ENCODE results near the gene RETREG2.
"Not testable (repeated sequence)": the region's sequence is repeated elsewhere in the genome, so short reads cannot be mapped to it uniquely, and the experiment has no call there.

Gene RETREG2

GRCh38 chr2:219197388-219197787 lies 19.3 kb downstream of the RETREG2 start:
- DNase-seq (ENCODE audit: low read depth) = no peak

- no peak for DNase-seq (ENCODE audit: low read depth)
Measured at GRCh38 chr2:219198974-219199373, 20.9 kb downstream of the RETREG2 start.

- no peak for DNase-seq (ENCODE audit: low read depth)
Measured at GRCh38 chr2:219199470-219200211, 21.6 kb downstream of the RETREG2 start.

- not testable (repeated sequence) for DNase-seq (ENCODE audit: low read depth)
Measured at GRCh38 chr2:219200502-219201326, 22.6 kb downstream of the RETREG2 start.

GRCh38 chr2:219201331-219201730 lies 23.3 kb downstream of the RETREG2 start:
- DNase-seq (ENCODE audit: low read depth) = not testable (repeated sequence)

- no peak for DNase-seq (ENCODE audit: low read depth)
Measured at GRCh38 chr2:219204425-219205164, 26.5 kb downstream of the RETREG2 start.

GRCh38 chr2:219205165-219205538 lies 27.1 kb downstream of the RETREG2 start:
- DNase-seq (ENCODE audit: low read depth) = no peak

GRCh38 chr2:219205981-219206327 lies 27.9 kb downstream of the RETREG2 start:
- DNase-seq (ENCODE audit: low read depth) = no peak

GRCh38 chr2:219206328-219207133 lies 28.5 kb downstream of the RETREG2 start, which contains the start of gene ZFAND2B:
Gene ZFAND2B (plus strand): TSS chr2:219206782. CDS start chr2:219206988, 206 bp downstream.
- peak; percentile 93 for DNase-seq (ENCODE audit: low read depth)

GRCh38 chr2:219207134-219207883 lies 29.2 kb downstream of the RETREG2 start:
- DNase-seq (ENCODE audit: low read depth) = no peak

- DNase-seq (ENCODE audit: low read depth) = peak; percentile 66
Measured at GRCh38 chr2:219207884-219208740, 30.0 kb downstream of the RETREG2 start.

GRCh38 chr2:219209236-219210195 lies 31.4 kb downstream of the RETREG2 start:
- no peak for DNase-seq (ENCODE audit: low read depth)

- no peak for DNase-seq (ENCODE audit: low read depth)
Measured at GRCh38 chr2:219210196-219210885, 32.3 kb downstream of the RETREG2 start.

- no peak for DNase-seq (ENCODE audit: low read depth)
Measured at GRCh38 chr2:219210886-219211362, 32.8 kb downstream of the RETREG2 start.

- DNase-seq (ENCODE audit: low read depth) = no peak
Measured at GRCh38 chr2:219213026-219213415, 34.9 kb downstream of the RETREG2 start.

- DNase-seq (ENCODE audit: low read depth) = no peak
Measured at GRCh38 chr2:219213486-219214071, 35.5 kb downstream of the RETREG2 start.

GRCh38 chr2:219214141-219214540 lies 36.1 kb downstream of the RETREG2 start:
- DNase-seq (ENCODE audit: low read depth) = no peak

GRCh38 chr2:219214786-219215185 lies 36.7 kb downstream of the RETREG2 start:
- no peak for DNase-seq (ENCODE audit: low read depth)

Data from EH (cell line).